Measurements from ENCODE around the gene SH3BP1.

DNA sequence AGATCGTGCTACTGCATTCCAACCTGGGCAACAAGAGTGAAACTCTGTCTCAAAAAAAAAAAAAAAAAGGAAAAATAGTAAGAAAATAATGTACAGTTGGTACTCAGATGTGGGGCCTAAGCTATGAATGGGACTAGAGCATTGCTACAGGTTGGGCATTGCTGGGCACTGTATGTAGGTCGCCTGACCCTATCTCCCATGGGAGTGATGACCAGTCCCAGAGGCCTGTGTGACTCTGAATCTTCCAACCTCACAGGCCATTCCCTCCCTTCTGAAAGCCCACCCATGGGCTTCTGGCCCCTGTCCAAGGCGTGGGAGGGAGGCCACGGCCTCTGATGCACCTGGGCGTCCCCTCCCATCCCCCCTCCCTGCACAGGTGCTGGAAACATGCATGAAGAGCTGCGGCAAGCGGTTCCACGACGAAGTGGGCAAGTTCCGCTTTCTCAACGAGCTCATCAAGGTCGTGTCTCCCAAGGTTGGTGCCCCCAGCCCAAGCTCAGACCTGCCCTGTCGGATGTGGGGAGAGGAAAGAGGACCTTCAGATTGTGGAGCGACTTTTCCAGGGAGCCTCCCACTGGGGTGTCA lies 21.3 kb upstream of the SH3BP1 start:
- TF ChIP-seq, protein P1, sequence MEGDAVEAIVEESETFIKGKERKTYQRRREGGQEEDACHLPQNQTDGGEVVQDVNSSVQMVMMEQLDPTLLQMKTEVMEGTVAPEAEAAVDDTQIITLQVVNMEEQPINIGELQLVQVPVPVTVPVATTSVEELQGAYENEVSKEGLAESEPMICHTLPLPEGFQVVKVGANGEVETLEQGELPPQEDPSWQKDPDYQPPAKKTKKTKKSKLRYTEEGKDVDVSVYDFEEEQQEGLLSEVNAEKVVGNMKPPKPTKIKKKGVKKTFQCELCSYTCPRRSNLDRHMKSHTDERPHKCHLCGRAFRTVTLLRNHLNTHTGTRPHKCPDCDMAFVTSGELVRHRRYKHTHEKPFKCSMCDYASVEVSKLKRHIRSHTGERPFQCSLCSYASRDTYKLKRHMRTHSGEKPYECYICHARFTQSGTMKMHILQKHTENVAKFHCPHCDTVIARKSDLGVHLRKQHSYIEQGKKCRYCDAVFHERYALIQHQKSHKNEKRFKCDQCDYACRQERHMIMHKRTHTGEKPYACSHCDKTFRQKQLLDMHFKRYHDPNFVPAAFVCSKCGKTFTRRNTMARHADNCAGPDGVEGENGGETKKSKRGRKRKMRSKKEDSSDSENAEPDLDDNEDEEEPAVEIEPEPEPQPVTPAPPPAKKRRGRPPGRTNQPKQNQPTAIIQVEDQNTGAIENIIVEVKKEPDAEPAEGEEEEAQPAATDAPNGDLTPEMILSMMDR (IDR thresholded peaks at IDR 0.05), result no peak
- TF ChIP-seq EZH2 (IDR thresholded peaks at IDR 0.05; ENCODE audit: borderline replicate concordance, insufficient read depth, low read depth, low read length, poor library complexity, severe bottlenecking), result no peak

All from B cell (primary cell).